Subcutaneous adipose tissue (tissue), 4 donors: Measurements from ENCODE around the gene RSAD2. TPM values are rescaled to one million over a fixed set of nuclear protein-coding genes. Genes with fewer than 3 reads are reported as not detected.

ENCODE experiments used
- total RNA-seq, 4 donors: library from RNA; depleted of rRNA; stranded (reverse); fragments of >200 nt; gene quantifications; one replicate each; pipeline ENCODE4 v1.1.0, GENCODE V29; 2016
- TF ChIP-seq, protein P1 (sequence below): fragments of 450-650 bp; IDR thresholded peaks from one replicate; pipeline ENCODE4 v1.5.1; 2016; ENCODE audit warnings: low read depth, mild to moderate bottlenecking, control low read depth, antibody characterized with exemption, moderate library complexity

The RSAD2 gene
- total RNA-seq, 4 donors from 2014 or later, result 1.5 to 22.4 (median 4.9) TPM

DNA sequence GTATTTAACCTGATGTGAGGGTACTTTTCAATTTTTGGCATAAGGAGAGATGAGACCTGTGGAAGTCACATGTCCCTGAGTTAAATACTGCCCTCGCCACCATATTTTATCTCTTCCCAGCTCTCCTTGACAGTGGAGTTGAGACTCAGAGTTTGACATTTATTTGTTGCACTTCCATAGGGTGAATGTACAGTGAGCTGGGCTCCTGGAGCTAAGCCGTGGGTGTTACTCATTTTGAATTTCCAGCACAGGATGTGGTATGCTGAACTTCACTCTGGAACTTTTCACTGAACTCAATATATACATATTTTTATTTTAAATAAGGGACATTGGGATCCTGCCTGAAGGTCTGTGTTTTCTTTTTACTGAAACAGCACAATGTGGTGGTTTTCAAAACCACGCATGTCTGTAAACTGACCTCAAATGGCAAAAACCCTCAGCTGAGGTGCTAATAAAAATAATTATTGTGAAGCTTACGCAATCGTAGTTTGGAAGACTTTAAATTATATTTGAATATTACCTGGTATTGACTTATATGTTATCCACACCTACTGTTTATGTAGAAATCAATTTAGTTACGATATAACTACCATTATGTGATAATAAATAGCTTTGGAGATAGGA, 51.7 kb downstream of the RSAD2 start:
- TF ChIP-seq, protein P1, sequence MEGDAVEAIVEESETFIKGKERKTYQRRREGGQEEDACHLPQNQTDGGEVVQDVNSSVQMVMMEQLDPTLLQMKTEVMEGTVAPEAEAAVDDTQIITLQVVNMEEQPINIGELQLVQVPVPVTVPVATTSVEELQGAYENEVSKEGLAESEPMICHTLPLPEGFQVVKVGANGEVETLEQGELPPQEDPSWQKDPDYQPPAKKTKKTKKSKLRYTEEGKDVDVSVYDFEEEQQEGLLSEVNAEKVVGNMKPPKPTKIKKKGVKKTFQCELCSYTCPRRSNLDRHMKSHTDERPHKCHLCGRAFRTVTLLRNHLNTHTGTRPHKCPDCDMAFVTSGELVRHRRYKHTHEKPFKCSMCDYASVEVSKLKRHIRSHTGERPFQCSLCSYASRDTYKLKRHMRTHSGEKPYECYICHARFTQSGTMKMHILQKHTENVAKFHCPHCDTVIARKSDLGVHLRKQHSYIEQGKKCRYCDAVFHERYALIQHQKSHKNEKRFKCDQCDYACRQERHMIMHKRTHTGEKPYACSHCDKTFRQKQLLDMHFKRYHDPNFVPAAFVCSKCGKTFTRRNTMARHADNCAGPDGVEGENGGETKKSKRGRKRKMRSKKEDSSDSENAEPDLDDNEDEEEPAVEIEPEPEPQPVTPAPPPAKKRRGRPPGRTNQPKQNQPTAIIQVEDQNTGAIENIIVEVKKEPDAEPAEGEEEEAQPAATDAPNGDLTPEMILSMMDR, result no peak

DNA sequence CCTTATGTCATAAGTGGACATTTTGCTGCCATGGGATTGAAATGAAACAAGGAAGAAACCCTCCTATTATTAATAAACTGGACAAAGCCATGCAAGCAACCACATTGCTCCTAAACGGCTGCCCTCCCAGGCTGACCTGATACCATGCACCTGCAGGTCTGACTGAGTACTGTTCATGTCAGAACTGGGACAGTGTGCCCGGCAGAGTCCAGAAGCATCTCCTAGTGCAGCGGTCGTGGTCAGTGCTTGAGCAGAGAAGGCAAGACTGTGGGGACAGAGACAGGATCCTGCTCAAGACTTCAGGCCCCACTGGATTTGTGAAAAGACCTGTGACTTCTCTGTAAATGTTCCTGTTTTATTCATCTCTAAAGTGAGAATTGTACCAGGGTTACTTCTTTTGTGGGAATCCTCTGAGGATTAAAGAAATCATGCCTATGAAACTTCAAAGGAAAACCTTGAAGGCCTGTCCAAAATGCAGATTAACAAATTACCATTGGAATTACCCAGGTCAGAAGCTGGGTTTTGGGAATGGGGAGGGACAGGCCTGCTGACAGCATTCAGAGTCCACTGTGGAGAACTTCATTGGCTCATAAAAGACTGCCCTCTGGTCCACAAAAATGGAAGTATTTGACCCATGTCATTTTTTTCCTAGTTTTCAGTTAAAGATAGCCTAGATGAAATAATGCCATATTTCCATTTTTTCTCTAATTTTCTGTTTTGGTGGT, 53.5 kb downstream of the RSAD2 start:
- TF ChIP-seq, protein P1, result no peak

DNA sequence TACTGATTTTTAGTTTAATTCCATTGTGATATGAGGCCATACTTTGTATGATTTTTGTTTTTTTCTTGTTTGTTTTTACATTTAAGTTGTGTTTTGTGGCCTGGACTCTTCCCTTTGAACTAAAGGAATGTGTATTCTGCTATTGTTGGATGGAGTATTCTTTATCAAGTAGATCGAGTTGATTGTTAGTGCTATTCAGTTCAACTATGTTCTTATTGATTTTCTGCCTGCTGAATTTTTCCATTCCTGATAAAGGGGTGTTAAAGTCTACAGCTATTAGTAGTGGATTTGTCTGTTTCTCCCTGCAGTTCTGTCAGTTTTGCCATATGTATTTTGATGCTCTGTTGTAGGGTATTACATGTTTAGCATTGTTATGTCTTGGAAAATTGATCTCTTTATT, 54.2 kb downstream of the RSAD2 start:
- TF ChIP-seq, protein P1, result no peak

DNA sequence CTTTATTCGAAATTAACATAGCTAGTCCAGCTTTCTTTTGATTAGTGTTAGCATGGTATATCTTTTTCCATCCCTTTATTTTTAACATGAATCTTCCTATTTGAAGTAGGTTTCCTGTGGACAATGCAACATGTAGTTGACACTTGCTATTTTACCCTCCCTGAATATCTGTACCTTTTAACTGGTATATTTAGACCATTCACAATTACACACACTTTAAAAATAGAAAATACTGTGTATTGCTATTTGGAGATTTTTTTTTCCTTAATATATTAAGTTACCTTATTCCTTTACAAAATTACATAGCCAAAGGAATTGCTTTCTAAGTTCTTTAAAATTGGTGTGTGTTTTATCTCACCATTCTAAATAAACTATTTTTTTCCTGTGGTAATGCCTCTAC, 54.6 kb downstream of the RSAD2 start:
- TF ChIP-seq, protein P1, result no peak

DNA sequence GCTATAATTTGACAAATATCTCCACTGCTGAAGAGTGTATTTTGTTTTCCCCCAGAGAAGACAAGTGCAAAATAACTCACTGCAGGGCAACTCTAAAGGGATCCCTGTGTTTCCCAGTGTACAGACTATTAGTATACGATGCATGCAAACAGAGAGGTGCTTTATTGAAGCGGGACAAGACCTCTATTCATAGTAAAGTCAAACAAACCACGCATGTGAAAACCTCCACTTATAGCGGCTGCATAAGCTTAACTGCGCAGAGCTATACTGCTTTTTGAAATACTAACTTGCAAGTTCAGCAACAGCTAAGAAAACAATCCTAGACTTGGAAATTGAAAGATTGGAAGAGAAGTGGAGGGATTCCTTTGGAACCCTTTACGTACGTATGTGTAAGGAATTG, 55.3 kb downstream of the RSAD2 start:
- TF ChIP-seq, protein P1, result no peak

DNA sequence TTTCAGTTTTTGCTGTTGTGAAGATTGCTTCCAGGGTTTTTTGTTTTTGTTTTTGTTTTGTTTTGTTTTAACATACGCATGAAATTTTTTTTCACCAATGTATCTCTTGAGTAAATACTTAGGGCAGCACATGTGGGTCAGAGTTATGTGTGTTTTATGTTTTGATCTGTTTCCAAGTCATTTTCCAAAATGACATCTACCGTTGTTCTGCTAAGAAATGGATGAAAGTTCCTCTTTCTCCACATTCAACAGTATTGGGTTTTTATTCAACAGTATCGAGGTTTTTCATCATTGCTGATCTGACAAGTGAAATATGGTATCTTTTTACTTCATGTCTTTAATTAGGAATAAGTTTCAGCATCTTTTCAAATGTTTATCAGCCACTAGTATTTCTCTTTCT, 56.3 kb downstream of the RSAD2 start:
- TF ChIP-seq, protein P1, result no peak

DNA sequence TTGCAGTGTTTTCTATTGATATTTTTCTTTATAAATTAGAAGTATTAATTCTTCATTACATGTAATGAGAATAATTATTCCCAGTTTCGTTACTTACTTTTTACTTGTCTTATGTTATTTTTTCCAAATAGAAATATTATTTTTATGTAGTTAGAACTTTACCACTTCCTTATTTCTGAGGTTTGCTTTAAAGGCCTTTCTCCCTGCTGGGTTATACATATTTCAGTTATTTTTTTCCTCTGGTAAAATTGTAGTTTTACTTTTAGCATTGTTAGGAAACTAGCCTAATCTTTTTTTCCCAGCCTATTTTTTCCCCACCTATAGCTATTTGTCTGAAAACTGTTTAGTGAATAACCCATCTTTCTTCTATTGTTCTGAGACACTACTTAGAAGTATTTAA, 56.8 kb downstream of the RSAD2 start:
- TF ChIP-seq, protein P1, result no peak
